HEK293T (cell line): Measurements from ENCODE around the gene PIGU.

ENCODE experiments used
- ARNT ChIP-seq: fragments of 450-650 bp; IDR thresholded peaks from 2 replicates; pipeline ENCODE4 v1.6.1; 2017; ENCODE audit warnings: mild to moderate bottlenecking
- BHLHE40 ChIP-seq: fragments of 450-650 bp; IDR thresholded peaks from 2 replicates; pipeline ENCODE4 v1.6.1; 2016; ENCODE audit warnings: mild to moderate bottlenecking, moderate library complexity, borderline replicate concordance
- ELF4 ChIP-seq: fragments of 450-650 bp; IDR thresholded peaks from 2 replicates; pipeline ENCODE4 v1.6.1; 2017; ENCODE audit warnings: antibody characterized with exemption
- FOXK2 ChIP-seq: fragments of 450-650 bp; IDR thresholded peaks from 2 replicates; pipeline ENCODE4 v1.6.1; 2016; ENCODE audit warnings: mild to moderate bottlenecking
- FOXM1 ChIP-seq: fragments of 450-650 bp; IDR thresholded peaks from 2 replicates; pipeline ENCODE4 v1.6.1; 2017; ENCODE audit warnings: mild to moderate bottlenecking, borderline replicate concordance
- HDGF ChIP-seq: fragments of 450-650 bp; IDR thresholded peaks from 2 replicates; pipeline ENCODE4 v1.6.1; 2017; ENCODE audit warnings: antibody characterized with exemption, borderline replicate concordance
- L3MBTL2 ChIP-seq: fragments of 450-650 bp; conservative IDR thresholded peaks from 2 replicates; pipeline ENCODE4 v1.6.1; 2016; ENCODE audit warnings: mild to moderate bottlenecking
- LEF1 ChIP-seq: fragments of 450-650 bp; IDR thresholded peaks from 2 replicates; pipeline ENCODE4 v1.6.1; 2017; ENCODE audit warnings: mild to moderate bottlenecking, borderline replicate concordance
- NFRKB ChIP-seq: fragments of 450-650 bp; IDR thresholded peaks from 2 replicates; pipeline ENCODE4 v1.6.1; 2016; ENCODE audit warnings: mild to moderate bottlenecking, moderate library complexity
- PKNOX1 ChIP-seq: fragments of 450-650 bp; IDR thresholded peaks from 2 replicates; pipeline ENCODE4 v1.6.1; 2016
- SP1 ChIP-seq: fragments of 450-650 bp; IDR thresholded peaks from 2 replicates; pipeline ENCODE4 v1.6.1; 2017
- SUZ12 ChIP-seq: fragments of 450-650 bp; IDR thresholded peaks from 2 replicates; pipeline ENCODE4 v1.6.1; 2016; ENCODE audit warnings: mild to moderate bottlenecking
- TARDBP ChIP-seq: fragments of 450-650 bp; IDR thresholded peaks from 2 replicates; pipeline ENCODE4 v1.6.1; 2016
- ZNF384 ChIP-seq: fragments of 450-650 bp; IDR thresholded peaks from 2 replicates; pipeline ENCODE4 v1.6.1; 2016

GRCh38 chr20:34566978-34567891 lies 109.7 kb downstream of the PIGU start:
- no peak for TF ChIP-seq ELF4
- no peak for TF ChIP-seq BHLHE40
- no peak for TF ChIP-seq FOXM1
- TF ChIP-seq SUZ12, result no peak
- TF ChIP-seq PKNOX1, result no peak
- TF ChIP-seq ARNT, result no peak
- no peak for TF ChIP-seq L3MBTL2
- no peak for TF ChIP-seq SP1
- TF ChIP-seq LEF1, result no peak
- TF ChIP-seq FOXK2, result no peak
- TF ChIP-seq HDGF, result no peak
- no peak for TF ChIP-seq TARDBP
- TF ChIP-seq ZNF384, result no peak
- TF ChIP-seq NFRKB, result no peak
